GOT3 (cell line): Measurements from ENCODE around the gene TMEM183A.
A peak's percentile ranks its signal among the peaks of the same experiment; 100 is the strongest.
"Not testable (repeated sequence)": the region's sequence is repeated elsewhere in the genome, so short reads cannot be mapped to it uniquely, and the experiment has no call there.

Experiments
- DNase-seq: peaks from one replicate; lab custom pipeline; 2025; ENCODE audit warnings: mixed read lengths; lab: John Stamatoyannopoulos, UW

The TMEM183A gene

GRCh38 chr1:202987255-202987654 is 19.9 kb upstream of the TMEM183A start:
- DNase-seq = no peak

- no peak for DNase-seq
Observed at GRCh38 chr1:202987922-202988583, 19.1 kb upstream of the TMEM183A start.

GRCh38 chr1:202989879-202990278 is 17.3 kb upstream of the TMEM183A start:
- DNase-seq = no peak

- DNase-seq = no peak
Observed at GRCh38 chr1:202991112-202991511, 16.1 kb upstream of the TMEM183A start.

GRCh38 chr1:202994756-202995155 is 12.4 kb upstream of the TMEM183A start:
- no peak for DNase-seq

GRCh38 chr1:202998836-202999750 is 8.1 kb upstream of the TMEM183A start:
- DNase-seq = no peak

- no peak for DNase-seq
Observed at GRCh38 chr1:203000217-203000944, 6.8 kb upstream of the TMEM183A start.

GRCh38 chr1:203001986-203002385 is 5.2 kb upstream of the TMEM183A start:
- no peak for DNase-seq

- DNase-seq = no peak
Observed at GRCh38 chr1:203002951-203003350, 4.2 kb upstream of the TMEM183A start.

GRCh38 chr1:203005395-203006142 is 1.6 kb upstream of the TMEM183A start:
- not testable (repeated sequence) for DNase-seq

GRCh38 chr1:203009185-203009584 is 2.0 kb downstream of the TMEM183A start:
- DNase-seq = no peak

GRCh38 chr1:203011582-203011981 is 4.4 kb downstream of the TMEM183A start:
- no peak for DNase-seq

- DNase-seq = no peak
Observed at GRCh38 chr1:203017061-203017460, 9.9 kb downstream of the TMEM183A start.

GRCh38 chr1:203017692-203018091 is 10.5 kb downstream of the TMEM183A start:
- no peak for DNase-seq

GRCh38 chr1:203022855-203023254 is 15.7 kb downstream of the TMEM183A start:
- DNase-seq = not testable (repeated sequence)

- no peak for DNase-seq
Observed at GRCh38 chr1:203025686-203026030, 18.5 kb downstream of the TMEM183A start.

- DNase-seq = peak; percentile 71
Observed at GRCh38 chr1:203026031-203026665, 19.0 kb downstream of the TMEM183A start, which contains the start of gene PPFIA4. Gene PPFIA4 (plus strand): TSS chr1:203026491. CDS start chr1:203039009, 12,518 bp downstream.

GRCh38 chr1:203026666-203027663 is 19.8 kb downstream of the TMEM183A start:
- no peak for DNase-seq

- DNase-seq = no peak
Observed at GRCh38 chr1:203028067-203028783, 21.1 kb downstream of the TMEM183A start.
